Measurements from ENCODE around the gene TSPEAR.
A peak's percentile ranks its signal among the peaks of the same experiment; 100 is the strongest.

TSPEAR gene

DNA sequence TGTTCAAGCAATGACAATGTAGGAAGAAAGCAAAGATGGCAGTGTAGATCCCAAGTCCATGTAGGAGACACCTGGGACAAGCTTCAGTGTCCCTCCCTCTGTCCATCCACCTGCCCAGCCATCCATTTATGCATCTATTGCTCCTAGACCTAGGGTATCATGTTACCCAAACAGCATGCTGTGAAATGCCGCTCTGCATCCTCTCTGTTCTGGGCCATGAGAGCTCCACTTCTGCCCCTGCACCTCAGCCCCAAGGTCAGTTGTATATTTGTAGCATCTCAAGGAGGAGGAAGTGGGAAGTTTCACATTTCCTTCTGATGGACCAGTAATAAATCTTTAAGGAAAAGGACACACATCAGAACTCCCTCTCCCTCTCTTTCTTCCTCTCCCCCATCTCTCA lies 27.9 kb upstream of the TSPEAR start:
- DNase-seq = no peak

DNA sequence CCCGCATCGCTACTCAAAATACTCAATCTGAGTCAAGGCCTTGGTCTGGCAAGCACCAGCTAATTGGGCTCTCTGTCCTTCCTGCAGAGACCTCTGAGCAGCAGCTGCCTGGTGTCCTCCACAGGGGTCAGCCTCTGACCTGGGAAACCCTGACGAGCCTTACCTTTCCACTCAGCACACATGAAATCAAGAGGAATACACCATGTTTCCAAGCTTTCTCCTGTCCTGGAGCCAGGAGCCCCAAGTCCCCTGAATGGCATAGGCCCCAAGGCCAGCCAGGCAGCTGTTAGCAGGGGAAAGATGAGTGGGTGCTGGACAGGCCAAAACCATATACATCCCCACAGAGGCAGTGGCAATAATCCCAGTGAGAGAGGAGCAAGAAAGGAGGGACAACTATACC lies 27.2 kb upstream of the TSPEAR start:
- DNase-seq = no peak

DNA sequence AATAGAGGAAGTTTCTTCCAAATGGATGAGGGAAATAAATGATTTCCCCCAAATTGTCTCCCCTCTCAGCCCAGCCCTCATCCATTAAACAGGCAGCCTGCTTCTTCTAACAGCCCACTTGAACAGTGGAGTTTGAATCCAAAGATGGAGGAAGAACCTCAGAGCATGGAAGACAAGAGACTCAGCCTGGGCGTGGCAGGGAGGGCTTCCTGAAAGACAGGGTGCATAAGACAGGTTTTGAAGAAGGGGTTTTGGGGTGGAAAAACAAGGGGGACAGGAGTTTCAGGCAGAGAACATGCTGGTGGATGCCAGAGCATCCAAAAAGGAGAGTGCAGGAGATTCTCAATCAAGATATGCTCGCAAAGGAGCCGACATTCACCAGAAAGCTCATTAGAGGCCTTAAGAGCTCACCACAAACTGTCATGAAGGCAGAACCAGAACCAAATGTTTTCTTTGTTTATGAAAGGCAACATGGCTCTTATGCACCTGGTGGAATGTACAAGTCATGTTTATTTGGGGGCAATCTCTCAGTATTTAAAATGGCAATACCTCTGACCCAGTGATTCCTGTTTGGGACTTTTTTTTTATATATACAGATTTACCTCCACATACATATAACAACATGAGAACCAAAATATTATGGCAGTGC lies 26.5 kb upstream of the TSPEAR start:
- peak; percentile 10 for DNase-seq

- DNase-seq = no peak
Observed at GRCh38 chr21:44736291-44737004, 25.1 kb upstream of the TSPEAR start.

DNA sequence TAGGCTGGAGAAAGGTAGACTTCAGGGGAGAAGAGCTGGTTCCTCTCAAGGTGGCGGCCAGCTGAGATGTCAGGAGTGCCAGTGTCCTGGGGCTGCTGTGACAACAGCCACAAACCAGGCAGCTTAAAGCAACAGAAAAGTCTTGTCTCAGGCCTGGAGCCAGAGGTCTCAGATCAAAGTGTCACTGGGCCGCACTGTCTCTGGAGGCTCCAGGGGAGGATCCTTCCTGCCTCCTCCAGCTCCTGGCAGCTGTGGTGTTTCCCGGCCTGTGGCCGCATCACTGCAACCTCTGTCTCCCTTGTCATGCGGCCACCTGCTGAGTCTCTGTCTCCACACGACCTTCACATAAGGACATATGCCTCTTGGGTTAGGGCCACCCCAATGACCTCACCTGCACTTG lies 24.4 kb upstream of the TSPEAR start:
- no peak for DNase-seq

- no peak for DNase-seq
Observed at GRCh38 chr21:44734841-44735240, 23.5 kb upstream of the TSPEAR start.

DNA sequence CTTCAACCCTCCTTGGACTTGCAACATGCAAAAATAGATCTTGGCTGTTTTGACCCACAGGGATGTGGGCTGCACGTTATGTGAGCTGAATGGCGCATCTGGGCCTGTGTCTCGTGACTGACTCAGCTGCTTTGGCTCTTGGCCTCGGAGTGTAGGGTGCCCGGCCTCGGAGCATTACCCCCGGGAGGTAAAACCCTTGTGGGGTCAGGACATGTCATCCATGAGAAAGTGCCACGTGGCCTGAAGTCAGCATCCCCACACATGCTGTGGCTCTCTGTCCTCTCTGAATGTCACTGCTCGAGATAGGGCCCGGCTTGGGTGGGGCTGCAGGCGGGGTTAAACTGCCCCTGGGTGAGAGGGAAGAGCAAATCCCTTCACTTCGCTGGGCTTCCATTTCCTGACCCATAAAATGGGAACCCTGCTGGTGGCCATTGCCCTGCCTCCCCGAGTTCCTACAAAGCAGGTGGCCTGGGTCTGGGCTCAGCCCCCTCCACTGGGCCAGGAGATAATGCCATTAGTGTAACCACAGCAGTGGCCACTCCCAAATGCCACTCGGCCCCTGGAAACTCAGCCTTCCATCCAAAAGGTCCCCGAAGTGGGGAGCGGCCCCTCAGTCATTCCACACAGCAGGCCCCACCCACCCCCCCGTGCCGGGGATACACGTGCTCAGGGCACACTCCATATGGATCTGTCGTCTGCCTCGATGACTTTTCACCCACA lies 22.8 kb upstream of the TSPEAR start:
- DNase-seq = no peak

- no peak for DNase-seq
Observed at GRCh38 chr21:44732956-44733355, 21.6 kb upstream of the TSPEAR start.

DNA sequence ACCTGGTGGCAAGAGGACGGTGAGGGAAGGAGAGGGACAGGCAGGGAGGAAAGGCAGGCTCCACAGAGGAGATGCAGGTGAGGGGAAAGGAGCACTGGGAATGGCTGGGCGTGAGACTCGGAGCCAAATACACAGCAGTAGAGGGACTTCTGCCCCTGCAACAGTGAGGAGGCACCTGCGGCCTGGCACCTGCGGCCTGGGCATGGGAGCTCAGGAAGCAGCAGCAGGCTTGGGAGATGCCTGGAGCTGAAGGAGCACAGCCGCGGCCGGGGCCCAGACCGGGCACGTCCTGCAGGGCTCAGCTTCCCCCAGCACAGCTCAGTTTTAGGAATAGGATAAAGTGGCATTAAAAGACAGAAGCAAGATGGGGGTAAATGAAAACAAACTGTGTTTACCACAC lies 20.9 kb upstream of the TSPEAR start:
- DNase-seq = no peak

GRCh38 chr21:44730951-44731579 lies 19.7 kb upstream of the TSPEAR start:
- no peak for DNase-seq

DNA sequence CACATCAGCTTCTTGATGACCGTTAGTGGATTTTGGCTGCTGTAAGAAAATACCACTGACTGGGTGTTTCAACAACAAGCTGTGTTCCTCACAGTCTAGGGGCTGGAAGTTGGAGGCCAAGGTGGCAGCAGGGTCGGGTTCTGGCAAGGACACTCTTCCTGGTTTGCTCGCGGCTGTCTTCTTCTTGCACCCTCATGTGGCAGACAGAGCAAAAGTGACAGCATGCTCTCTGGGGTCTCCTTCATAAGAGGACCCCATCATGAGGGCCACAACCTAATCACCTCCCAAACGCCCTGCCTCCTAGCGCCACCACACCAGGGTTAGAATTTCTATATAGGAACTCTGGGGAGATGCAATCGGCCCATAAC lies 18.6 kb upstream of the TSPEAR start:
- no peak for DNase-seq

GRCh38 chr21:44729336-44730027 lies 18.1 kb upstream of the TSPEAR start:
- DNase-seq = no peak

DNA sequence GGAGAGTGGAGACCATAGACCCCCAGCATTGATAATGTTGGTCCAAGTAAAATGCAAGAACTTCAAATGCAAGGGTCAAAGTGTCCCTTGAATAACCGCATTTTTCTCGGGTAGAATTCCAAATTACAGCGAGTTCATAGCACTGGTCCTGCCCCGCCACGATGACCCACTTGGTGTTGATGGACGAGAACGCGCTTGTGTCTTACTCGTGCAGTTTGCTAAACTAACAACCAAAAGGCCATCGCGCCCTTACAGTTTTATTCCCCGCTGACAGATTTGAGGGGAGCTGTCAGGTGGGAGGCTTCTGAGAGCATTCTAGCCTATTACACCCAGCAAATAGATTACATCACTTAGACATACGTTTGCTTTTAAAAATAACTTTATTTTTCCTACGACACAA lies 17.3 kb upstream of the TSPEAR start:
- no peak for DNase-seq

DNA sequence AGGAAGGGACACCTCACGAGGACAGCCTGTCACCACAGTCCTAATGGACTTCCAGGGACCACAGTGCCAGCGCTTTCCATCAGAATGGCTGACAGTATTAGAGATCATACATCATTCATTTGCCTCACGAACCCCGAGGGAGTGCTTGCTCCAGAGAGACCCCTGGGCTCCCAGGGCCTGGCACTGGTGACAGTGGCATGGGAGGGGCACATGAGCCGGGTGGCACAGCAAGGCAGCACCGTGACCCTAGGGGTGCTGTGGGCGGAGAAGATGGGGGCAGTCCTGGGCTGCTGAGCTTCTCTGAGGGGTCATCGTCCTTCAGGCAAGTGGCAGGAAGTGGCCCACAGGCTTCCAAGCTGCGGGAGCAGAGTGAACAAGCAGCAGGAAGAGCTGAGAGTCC lies 16.4 kb upstream of the TSPEAR start:
- DNase-seq = no peak

GRCh38 chr21:44727321-44727720 lies 15.9 kb upstream of the TSPEAR start:
- DNase-seq = no peak

DNA sequence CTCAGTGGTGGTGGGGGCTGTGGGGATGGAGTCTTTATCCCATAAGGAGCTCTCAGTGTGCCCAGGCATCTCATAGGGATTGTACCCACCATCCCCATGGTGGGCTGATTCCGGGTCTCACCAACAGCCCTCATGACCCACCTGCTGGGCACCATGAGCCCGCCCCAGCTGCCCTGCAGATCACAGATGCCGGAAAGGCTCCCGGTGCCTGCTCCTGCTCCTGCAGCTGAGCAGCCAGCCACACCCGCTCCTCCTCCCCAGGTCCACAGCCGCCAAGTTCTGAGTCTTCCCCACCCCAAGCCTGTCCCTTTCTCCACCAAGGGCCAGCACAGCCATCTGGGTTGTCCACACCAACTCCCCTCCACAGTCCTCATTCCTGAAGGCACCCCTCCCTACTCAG lies 15.5 kb upstream of the TSPEAR start:
- DNase-seq = no peak

DNA sequence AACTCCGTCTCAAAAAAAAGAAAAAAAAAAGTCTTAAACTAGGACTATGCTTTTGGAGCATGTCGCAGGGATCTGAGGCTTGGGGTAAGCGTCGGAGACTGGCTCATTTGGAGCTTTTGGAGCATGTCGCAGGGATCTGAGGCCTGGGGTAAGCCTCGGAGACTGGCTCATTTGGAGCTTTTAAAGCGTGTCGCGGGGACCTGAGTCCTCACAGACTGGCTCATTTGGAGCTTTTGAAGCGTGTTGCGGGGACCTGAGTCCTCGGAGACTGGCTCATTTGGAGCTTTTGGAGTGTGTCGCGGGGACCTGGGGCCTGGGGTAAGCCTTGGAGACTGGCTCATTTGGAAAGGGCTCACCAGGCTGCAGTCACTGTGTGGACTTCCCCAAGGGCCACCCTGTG lies 13.6 kb upstream of the TSPEAR start:
- DNase-seq = no peak

- DNase-seq = no peak
Observed at GRCh38 chr21:44724196-44724595, 12.8 kb upstream of the TSPEAR start.

DNA sequence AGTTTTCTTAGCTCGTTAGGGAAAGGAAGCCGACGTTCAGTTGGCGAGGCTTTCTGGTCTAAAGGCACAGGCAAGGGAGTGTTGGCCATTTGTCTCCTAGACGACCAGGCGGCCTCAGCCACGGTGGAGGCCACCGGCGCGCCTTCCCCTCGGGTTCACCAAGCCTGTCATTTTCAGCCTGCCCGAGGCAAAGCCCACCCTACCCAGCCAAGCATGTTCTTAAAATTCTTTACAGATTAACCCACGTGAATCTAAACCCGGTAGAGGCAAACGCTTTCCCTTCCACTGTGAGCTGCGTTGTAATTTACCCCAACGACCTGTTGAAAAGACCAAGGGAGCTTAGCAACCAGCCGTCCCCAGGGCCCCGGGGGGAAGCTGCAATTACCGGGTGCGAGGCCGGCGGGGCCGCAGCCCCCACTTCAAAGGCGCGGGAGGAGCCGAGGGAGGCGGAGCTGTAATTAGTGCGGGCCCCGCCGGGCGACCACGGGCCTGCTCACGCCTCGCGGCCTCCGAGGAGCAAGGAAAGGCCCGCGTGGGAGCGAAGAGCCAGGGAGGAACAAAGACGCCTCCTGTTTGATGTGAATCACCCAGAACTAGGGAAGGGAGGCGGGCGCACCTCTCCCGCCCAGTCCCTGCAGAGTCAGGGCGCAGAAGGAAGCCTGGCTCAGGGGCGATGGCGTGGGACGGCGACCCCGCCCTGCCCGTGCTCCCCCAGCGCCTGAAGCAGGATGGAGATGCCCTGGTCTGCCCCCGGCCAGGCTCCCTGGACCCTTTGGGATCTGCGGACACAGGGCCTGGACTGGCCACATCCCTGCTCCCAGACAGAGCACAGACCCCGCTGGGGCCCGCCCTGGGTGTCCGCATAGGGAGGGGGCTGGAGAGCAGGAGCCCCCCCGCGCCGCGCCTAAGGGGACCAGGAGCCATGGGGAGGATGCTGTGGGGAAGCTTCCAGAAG lies 12.1 kb upstream of the TSPEAR start:
- DNase-seq = no peak

- no peak for DNase-seq
Observed at GRCh38 chr21:44722731-44723130, 11.4 kb upstream of the TSPEAR start.

DNA sequence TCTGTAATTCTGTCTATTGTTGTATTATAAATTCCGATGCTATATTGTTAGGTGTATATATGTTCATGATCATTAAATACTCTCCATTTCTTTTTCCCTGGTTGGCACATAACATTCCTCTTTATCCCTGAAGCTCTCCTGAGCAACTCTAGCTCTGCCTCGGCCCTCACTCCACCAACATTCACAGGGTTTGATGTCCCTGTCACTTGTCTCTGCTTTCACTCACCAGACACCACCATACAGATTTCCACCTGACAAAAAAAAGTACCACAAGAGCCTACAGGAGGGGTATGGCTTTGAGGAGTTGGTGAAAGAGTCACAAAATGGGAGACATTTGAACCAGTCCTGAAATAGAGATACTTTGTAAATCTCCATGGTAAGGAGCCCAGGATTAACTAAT lies 8.8 kb upstream of the TSPEAR start:
- no peak for DNase-seq

- DNase-seq = no peak
Observed at GRCh38 chr21:44718571-44718970, 7.2 kb upstream of the TSPEAR start.

All from EL (cell line).